ENCODE results near the gene LRRC36.
A peak's percentile ranks its signal among the peaks of the same experiment; 100 is the strongest.

Gene LRRC36

DNA sequence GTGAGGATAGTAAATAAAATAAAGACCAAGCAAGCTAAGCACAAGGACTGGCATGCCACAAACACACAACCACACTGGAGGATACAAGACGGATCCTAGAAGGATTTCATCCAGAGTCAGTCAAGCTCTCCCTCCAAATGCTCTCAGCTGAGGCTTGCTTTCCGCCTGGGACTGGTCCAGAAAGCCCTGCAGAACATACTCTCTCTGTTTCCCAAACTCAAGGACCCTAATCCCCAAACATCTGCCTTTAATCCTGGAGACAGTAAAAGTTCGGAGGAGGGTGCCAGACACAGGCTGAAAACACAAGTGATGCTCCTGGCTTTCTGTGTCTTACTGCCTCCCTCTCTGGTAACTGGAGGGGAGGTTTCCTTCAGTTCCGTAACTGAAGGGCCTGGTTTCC lies 99.0 kb downstream of the LRRC36 start:
- DNase-seq (ENCODE audit: low read depth): no peak

DNA sequence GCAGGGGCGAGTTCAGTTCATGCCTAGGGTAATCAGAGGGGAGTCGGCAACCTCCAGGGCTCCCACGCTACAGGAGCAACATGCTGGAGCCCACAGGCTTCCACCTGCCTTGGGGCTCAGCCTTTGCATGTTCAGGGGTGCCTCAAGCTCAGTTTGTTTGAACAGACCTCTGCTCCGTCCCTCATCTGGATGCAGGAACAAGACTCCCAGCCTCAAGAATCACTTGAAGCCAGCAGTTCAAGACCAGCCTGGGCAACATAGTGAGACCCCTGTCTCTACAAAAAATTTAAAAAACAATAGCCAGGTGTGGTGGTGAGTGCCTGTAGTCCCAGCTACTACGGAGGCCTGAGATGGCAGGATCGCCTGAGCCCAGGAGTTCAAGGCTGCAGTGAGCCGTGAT lies 99.4 kb downstream of the LRRC36 start:
- DNase-seq (ENCODE audit: low read depth): no peak

DNA sequence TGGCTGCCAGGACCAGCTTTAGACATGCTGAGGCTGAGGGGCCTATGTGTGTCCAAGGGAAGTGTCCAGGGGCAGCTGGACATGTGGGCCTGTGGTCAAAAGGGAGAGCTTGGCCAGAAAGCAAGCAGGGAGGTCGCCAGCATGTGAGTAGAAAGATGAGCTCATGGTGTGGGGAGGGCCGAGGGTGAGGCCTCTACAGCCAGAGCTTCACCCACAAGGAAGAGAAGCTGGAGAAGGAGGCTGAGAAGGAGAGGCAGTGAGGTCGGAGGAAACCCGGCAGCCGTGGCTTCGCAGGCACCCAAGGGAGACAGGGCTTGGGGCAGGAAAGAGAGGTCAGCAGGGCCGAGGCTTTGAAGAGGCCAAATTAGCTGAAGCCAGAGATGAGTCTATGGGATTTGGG lies 100.3 kb downstream of the LRRC36 start:
- no peak for DNase-seq (ENCODE audit: low read depth)

DNA sequence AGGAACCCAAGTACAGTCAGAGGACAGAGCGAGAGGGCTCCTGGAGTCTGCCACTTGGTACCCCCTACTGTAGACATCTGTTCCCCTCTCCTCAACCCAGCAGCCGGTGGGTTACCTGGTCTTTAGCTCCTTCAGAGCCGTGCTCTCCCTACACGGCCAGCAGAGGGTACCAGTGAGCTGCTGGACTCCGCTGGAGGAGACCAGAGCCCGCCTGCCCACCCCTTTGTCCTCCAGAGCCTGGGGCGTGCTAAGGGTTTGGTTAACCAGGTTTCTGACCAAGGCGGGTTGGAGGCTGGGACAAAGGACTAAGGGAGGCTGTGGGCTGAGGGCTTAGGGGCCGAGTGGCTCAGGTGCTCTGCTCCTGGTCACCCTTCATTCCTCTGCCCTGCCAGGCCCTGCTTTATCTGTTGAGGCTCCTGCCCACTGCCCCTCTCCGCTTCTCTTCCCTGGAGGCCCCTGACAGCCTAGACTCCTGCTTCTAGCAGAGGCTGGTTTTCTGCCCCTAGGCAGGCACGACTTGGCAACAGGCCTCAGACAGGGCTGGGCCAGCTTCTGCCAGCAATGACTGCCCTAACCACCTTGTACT lies 101.6 kb downstream of the LRRC36 start:
- DNase-seq (ENCODE audit: low read depth): peak; percentile 67

DNA sequence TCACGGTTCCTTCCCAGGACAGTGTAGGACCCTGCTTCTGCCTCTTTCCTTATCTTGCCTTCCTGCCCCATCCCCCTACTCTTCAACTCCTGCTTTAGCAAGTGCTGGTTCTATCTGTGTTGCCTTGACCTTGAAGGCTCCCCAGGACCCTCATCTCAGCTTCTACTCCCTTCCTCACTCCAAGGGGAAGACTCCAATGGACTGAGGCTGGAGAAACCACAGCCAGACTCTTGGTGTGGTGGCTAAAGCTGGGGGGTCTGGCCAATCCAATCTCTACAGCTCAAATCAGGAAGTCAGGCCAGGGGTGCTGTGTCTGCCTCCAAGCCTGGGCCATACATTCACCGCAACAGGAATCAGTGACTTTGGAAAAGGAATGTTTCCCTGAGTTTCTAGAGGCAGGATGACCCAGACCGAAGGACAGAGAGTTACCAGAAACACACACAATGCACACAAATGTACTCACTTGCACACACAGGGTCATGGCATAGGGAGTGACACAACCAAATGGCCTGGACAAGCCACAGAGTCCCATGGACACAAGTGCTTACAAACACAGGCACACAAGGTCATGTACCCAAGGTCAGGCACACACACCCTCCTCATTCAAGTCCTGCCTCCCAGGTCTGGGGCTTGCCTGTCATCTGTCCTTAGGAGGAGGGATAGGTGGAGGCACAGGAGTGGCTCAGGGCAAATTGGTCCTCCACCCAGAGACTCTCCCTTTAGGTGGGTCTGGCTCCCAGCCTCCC lies 102.6 kb downstream of the LRRC36 start:
- no peak for DNase-seq (ENCODE audit: low read depth)

DNA sequence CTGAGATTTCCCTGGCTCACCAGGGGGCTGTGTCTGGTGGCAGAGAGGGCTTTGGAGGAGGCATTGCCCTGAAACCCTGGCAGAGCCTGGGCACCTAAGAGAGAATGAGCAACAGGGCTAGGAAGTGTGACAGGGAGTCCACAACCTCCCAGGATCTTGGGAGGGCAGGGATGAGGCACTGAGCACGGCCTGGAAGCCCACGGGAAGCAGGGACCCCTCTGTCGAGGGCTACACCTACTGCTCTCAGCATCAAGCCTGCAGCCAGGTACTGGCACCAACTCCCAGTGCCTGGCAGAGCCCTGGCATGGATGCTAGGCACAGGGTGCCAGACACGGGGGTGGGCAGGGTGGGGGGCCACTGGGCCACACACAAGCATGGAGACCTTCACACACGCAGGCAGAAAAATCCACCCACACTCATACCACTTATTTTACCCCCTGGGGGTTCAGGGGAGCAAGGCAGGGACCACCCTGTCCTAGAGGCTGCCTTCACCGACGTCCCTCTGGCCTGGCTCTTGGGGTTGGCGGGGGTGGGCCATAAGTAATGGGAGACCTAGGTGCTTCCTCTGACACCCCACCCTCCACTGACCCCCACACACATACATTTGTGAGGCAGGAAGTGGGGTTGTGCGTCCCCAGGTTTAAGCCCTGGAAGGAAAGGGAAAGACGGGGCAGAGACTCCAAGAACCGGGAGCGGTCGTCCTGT lies 103.3 kb downstream of the LRRC36 start:
- no peak for DNase-seq (ENCODE audit: low read depth)

DNA sequence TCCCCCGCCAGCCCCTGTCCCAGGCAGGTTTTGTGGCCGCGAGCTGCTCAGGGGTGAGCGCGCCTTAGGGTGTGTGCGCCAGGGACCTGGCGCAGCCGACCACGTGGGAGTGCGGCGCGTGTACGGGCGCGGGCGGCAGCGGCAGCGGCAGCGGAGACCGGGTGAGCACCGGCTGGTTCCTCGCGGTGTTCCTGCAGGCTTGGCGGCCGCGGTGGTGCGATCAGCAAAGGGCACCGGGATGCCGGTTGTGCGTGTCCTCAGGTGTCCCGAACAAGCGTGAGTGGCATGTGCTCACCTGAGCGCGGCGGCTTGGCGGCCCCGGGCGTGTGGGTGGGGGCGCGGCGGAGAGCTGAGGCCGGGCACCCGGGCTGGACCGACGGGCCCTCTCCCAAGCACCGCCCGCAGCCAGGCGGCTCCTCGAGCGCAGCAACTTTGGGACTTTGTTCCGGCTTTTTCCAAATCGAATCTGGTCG lies 103.9 kb downstream of the LRRC36 start:
- DNase-seq (ENCODE audit: low read depth): no peak

DNA sequence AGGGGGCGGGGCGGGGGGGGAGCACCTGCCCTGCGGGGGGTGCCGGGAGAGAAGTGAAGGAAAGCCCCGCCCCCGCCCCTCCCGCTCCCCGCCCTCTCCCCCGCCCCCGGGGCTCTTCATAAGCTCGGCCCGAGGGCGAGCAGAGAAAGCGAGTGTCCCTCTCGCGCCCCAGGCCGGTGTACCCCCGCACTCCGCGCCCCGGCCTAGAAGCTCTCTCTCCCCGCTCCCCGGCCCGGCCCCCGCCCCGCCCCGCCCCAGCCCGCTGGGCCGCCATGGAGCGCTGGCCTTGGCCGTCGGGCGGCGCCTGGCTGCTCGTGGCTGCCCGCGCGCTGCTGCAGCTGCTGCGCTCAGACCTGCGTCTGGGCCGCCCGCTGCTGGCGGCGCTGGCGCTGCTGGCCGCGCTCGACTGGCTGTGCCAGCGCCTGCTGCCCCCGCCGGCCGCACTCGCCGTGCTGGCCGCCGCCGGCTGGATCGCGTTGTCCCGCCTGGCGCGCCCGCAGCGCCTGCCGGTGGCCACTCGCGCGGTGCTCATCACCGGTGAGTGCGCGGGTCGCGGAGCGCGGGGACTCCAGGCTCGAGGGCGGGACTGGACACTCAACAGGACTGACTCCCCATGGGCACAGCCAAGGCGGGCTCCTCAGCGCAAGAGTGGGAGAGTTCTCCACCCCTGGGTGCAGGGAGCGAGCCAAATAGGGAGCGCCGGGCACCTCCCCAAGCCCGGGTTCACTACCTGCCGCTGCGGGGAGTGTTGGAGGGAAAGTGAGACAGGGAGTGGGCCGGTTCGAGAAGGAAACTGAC lies 104.6 kb downstream of the LRRC36 start, which contains the start of gene HSD11B2:
Gene HSD11B2, plus strand, starts transcription at position 145 of the 798 bp plus-strand sequence. Its CDS starts 128 bp downstream, at position 273.
- DNase-seq (ENCODE audit: low read depth): peak; percentile 68

DNA sequence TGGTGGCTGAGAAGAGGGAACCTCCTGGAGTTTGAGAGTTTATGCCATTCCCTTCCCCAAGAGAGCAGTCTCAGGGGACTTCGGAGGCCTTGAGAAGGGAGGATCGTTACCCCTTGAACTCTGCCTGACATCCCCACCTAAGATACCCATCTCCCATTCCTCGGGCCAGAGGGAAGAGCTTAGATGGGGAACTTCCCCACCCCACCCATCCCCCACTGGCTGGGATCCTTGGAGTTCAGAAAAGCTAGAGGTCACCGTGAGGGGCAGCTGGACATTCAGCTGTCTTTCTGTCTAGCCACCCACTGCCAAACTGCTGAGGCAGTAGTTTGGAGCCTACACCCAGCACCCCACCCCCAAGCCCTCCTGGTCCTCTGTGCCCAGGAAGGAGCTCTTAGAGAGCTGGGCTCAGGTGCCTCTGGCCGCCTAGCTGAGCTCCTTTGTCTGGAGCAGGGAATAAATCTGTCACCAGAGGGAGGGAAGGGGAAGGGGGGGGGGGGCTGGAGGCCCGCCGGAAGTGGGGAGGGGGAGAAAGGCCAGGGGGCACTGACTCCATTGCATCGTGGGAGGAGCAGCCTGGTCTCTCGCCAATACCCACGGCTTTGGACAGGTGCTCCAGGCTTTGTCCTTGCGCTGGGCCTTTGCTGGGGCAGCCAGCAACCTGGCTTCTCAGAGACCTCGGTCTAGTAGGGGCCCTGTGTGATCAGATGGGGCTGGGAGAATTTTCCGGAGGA lies 105.3 kb downstream of the LRRC36 start:
- DNase-seq (ENCODE audit: low read depth): no peak

DNA sequence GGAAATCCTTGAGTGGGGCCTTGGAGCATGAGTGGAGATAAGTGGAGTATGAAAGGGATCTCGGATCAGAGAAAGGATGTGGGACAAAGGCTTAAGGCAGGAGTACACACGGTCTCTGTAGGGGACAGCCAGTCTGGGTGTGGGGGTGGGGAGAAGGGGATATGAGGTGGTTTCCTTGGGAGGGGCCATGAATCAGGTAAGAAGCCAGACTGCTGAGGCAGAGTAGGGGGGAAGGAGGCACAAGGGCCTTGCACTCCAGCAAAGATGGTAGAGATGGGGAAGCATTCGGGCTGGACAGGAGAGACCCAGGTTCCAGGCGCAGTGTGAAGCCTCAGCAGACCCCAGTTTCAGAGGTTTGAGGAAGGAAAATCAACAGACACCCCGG lies 105.9 kb downstream of the LRRC36 start:
- DNase-seq (ENCODE audit: low read depth): no peak

DNA sequence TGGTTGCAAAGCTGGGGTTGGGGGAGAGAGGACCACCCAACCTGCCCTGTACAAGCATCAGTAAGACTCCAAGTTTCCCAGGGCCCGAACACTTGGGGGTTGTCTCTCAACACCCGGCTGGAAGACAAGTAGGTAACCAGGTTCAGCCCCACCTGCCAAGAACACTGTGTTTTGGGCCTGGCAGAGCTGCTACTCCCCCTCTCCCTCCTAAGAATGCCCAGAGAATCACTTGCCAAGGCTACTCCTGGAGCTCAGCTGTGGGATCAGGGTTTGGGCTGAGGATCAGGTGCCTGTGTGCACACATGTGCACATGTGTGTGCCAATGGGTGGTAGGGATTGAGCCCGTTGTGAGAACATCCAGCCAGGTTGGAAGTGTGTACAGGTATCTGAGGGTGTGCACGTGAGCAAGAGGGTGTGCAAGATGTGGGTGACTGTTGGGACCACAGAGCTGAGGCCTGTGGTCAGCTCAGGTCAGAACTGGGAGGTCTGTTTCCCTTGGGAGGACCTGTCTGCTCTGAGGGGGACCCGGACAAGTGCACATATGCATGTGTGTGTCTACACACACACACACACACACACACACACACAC lies 106.6 kb downstream of the LRRC36 start:
- no peak for DNase-seq (ENCODE audit: low read depth)
